ENCODE data around the gene MACROD1.
"Not testable (repeated sequence)": the region's sequence is repeated elsewhere in the genome, so short reads cannot be mapped to it uniquely, and the experiment has no call there.

MACROD1 gene

GRCh38 chr11:64185175-64185692, 19.3 kb upstream of the MACROD1 start:
- DNase-seq = no peak

- DNase-seq = no peak
Measured at GRCh38 chr11:64183890-64184289, 18.0 kb upstream of the MACROD1 start.

GRCh38 chr11:64181506-64182411, 15.8 kb upstream of the MACROD1 start:
- DNase-seq = peak; percentile 84

GRCh38 chr11:64180891-64181290, 15.0 kb upstream of the MACROD1 start:
- no peak for DNase-seq

- DNase-seq = no peak
Measured at GRCh38 chr11:64178951-64179639, 13.2 kb upstream of the MACROD1 start.

GRCh38 chr11:64178203-64178602, 12.3 kb upstream of the MACROD1 start:
- DNase-seq = no peak

- DNase-seq = no peak
Measured at GRCh38 chr11:64176751-64177150, 10.8 kb upstream of the MACROD1 start.

- no peak for DNase-seq
Measured at GRCh38 chr11:64173616-64174355, 7.9 kb upstream of the MACROD1 start.

GRCh38 chr11:64170419-64170818, 4.5 kb upstream of the MACROD1 start:
- no peak for DNase-seq

GRCh38 chr11:64165481-64165841, 452 bp downstream of the MACROD1 start:
- DNase-seq = no peak

- DNase-seq = no peak
Measured at GRCh38 chr11:64164392-64165312, 1.3 kb downstream of the MACROD1 start.

- no peak for DNase-seq
Measured at GRCh38 chr11:64163951-64164350, 2.0 kb downstream of the MACROD1 start.

GRCh38 chr11:64162769-64163168, 3.1 kb downstream of the MACROD1 start:
- DNase-seq = not testable (repeated sequence)

- DNase-seq = no peak
Measured at GRCh38 chr11:64161037-64161436, 4.9 kb downstream of the MACROD1 start.

GRCh38 chr11:64157631-64158394, 8.1 kb downstream of the MACROD1 start:
- no peak for DNase-seq

GRCh38 chr11:64156235-64157011, 9.5 kb downstream of the MACROD1 start:
- DNase-seq = no peak

- DNase-seq = no peak
Measured at GRCh38 chr11:64153812-64154211, 12.1 kb downstream of the MACROD1 start.

- DNase-seq = peak; percentile 76
Measured at GRCh38 chr11:64152841-64153691, 12.8 kb downstream of the MACROD1 start.

GRCh38 chr11:64151337-64151736, 14.6 kb downstream of the MACROD1 start:
- DNase-seq = no peak

Measured in DMS79 (cell line).